Stimulated activated naive CD4-positive, alpha-beta T cell (primary cell): ENCODE measurements around the gene ERC2.
"Not testable (repeated sequence)": the region's sequence is repeated elsewhere in the genome, so short reads cannot be mapped to it uniquely, and the experiment has no call there.

ENCODE experiments used
- DNase-seq, 6 experiments: peaks; one replicate each; lab custom pipeline; 2025; lab: John Stamatoyannopoulos, UW

Gene ERC2

GRCh38 chr3:56468184-56469106, at the start of gene ERC2:
TSS of gene ERC2 (minus strand) at chr3:56468467.
- DNase-seq: no peak

GRCh38 chr3:56502738-56503137, 34.5 kb upstream of the ERC2 start:
- no peak for DNase-seq

- not testable (repeated sequence) for DNase-seq
Measured at GRCh38 chr3:56496376-56496775, 28.1 kb upstream of the ERC2 start.

- DNase-seq: peak; percentile 21 to 83 (median 59)
Measured at GRCh38 chr3:56494679-56495322, 26.5 kb upstream of the ERC2 start.

GRCh38 chr3:56491566-56491965, 23.3 kb upstream of the ERC2 start:
- no peak for DNase-seq

GRCh38 chr3:56488812-56489600, 20.7 kb upstream of the ERC2 start:
- DNase-seq: no peak

GRCh38 chr3:56484525-56485032, 16.3 kb upstream of the ERC2 start:
- no peak for DNase-seq

- DNase-seq: no peak
Measured at GRCh38 chr3:56484122-56484521, 15.9 kb upstream of the ERC2 start.

GRCh38 chr3:56477646-56478045, 9.4 kb upstream of the ERC2 start:
- DNase-seq: no peak

- DNase-seq: no peak
Measured at GRCh38 chr3:56476771-56477170, 8.5 kb upstream of the ERC2 start.

- DNase-seq: no peak
Measured at GRCh38 chr3:56471771-56472170, 3.5 kb upstream of the ERC2 start.

GRCh38 chr3:56469141-56469540, 874 bp upstream of the ERC2 start:
- DNase-seq: no peak

- DNase-seq: no peak
Measured at GRCh38 chr3:56467801-56468183, 475 bp downstream of the ERC2 start.

GRCh38 chr3:56467108-56467507, 1.2 kb downstream of the ERC2 start:
- DNase-seq: peak in 2 of 6 experiments; percentile 2 to 8

- no peak for DNase-seq
Measured at GRCh38 chr3:56459719-56460118, 8.5 kb downstream of the ERC2 start.

GRCh38 chr3:56459104-56459496, 9.2 kb downstream of the ERC2 start:
- no peak for DNase-seq

GRCh38 chr3:56458496-56459103, 9.7 kb downstream of the ERC2 start:
- no peak for DNase-seq

- no peak for DNase-seq
Measured at GRCh38 chr3:56456117-56456516, 12.2 kb downstream of the ERC2 start.

GRCh38 chr3:56453011-56453410, 15.3 kb downstream of the ERC2 start:
- no peak for DNase-seq

- no peak for DNase-seq
Measured at GRCh38 chr3:56452085-56452484, 16.2 kb downstream of the ERC2 start.

- DNase-seq: no peak
Measured at GRCh38 chr3:56443372-56443771, 24.9 kb downstream of the ERC2 start.

- no peak for DNase-seq
Measured at GRCh38 chr3:56428667-56429066, 39.6 kb downstream of the ERC2 start.
